HG03565 (cell line): ENCODE measurements around the gene MIR17HG.
A peak's percentile ranks its signal among the peaks of the same experiment; 100 is the strongest.
"Not testable (repeated sequence)": the region's sequence is repeated elsewhere in the genome, so short reads cannot be mapped to it uniquely, and the experiment has no call there.

ENCODE experiments used
- ATAC-seq: cut with Tn5 transposase; IDR thresholded peaks from one replicate; pipeline ENCODE4 v1.9.1; 2021; ENCODE audit warnings: mild to moderate bottlenecking, moderate library complexity; ENCODE audit not compliant: unreplicated experiment

Gene MIR17HG

DNA sequence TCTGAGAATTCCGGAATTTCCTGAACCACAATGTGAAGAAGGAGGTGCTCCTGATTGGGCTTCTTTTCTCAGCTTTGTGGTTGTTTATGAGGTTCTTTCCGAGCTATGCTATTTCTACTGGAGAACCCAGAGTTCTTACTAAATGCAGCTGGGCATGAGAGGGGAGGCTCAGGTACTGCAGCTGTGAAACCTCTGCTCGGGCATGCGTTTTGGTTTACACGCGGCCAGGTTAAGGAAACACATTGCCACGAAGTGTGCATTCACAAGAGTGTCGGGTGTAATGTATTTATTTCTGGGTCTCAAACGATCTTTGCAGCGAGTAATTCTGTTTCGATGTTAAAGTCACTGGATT, 661 bp upstream of the MIR17HG start:
- peak; percentile 7 for ATAC-seq

DNA sequence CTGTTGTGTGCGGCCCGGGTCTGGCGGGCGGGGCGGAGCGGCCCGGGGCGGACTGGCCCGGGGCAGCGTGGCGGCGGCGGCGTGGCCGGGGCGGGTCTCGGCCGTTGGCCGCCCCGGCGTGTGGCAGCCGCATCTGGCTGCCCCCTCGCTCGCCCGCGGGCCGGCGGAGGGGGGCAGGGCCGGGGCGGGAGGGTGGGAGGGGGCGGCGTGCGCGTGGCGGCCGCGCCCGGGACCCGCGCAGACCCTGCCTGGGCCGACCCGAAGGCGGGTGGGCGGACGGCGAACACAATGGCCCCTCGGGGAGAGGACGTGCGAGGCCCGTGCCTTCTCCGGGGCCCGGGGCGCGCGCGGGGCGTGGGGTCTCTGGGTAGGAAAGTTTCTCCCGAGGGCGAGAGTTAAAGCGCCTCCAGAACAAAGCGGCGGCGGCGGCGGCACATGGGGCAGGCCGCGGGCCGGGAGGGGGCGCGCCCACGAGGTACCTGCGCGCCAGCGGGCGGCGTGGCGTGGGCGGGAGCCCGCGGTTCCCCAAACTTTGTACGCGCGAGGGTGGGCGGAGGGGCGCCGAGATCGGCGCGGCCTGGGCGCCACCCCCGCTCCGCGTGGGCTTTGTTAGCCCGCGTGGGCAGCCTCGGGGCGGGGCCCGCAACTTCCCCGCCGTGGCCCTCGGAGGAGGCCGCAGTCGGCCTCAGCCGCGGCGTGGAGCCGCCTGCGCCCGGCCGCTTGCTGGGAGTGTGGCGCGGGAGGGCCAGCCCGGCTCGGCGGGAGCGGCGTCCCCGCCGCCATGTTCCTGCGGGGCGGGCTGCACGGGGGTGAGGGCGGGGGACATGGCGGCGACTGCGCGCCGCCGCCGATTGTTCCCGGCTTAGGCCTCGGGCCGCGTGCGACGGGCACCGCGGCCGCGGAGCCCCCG, 764 bp downstream of the MIR17HG start:
- ATAC-seq: peak; percentile 26

DNA sequence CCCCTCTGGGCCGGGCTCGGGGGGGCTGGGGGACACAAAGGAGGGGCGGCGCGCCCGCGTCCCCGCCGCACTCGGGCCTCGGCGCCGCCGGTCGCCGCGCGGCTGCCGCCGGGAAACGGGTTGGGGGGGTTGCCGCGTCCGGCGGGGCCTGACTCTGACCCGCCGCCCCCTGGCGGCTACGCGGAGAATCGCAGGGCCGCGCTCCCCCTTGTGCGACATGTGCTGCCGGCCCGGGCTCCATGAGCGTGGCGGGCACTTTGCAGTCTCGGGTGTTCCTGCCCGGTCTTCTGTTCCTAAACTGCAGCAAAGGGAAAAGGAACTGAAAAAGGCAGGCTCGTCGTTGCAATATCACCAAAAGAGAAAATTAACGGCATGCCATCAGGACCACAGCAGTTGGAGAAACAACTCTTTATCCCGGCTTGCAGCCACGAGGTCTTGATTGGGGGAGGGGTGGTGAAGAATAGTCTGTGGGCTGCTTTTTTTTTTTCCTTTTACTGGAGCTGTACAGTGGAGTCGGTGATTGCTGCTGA, 1.5 kb downstream of the MIR17HG start:
- peak; percentile 36 for ATAC-seq

DNA sequence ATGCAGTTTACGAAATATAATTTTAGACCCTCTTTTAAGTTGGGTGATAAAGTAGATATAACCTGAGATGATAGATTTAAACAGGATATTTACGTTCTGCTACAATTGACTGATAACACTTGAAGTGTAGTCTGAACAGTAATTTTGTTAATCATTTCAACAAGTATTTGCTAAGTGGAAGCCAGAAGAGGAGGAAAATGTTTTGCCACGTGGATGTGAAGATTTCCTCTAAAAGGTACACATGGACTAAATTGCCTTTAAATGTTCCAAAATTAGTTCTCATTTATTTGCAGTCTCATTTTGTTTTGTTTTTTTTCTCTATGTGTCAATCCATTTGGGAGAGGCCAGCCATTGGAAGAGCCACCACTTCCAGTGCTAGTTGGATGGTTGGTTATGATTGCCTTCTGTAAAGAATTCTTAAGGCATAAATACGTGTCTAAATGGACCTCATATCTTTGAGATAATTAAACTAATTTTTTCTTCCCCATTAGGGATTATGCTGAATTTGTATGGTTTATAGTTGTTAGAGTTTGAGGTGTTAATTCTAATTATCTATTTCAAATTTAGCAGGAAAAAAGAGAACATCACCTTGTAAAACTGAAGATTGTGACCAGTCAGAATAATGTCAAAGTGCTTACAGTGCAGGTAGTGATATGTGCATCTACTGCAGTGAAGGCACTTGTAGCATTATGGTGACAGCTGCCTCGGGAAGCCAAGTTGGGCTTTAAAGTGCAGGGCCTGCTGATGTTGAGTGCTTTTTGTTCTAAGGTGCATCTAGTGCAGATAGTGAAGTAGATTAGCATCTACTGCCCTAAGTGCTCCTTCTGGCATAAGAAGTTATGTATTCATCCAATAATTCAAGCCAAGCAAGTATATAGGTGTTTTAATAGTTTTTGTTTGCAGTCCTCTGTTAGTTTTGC, 2.8 kb downstream of the MIR17HG start:
- ATAC-seq: no peak

DNA sequence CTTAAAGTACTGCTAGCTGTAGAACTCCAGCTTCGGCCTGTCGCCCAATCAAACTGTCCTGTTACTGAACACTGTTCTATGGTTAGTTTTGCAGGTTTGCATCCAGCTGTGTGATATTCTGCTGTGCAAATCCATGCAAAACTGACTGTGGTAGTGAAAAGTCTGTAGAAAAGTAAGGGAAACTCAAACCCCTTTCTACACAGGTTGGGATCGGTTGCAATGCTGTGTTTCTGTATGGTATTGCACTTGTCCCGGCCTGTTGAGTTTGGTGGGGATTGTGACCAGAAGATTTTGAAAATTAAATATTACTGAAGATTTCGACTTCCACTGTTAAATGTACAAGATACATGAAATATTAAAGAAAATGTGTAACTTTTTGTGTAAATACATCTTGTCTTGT, 3.6 kb downstream of the MIR17HG start:
- no peak for ATAC-seq

DNA sequence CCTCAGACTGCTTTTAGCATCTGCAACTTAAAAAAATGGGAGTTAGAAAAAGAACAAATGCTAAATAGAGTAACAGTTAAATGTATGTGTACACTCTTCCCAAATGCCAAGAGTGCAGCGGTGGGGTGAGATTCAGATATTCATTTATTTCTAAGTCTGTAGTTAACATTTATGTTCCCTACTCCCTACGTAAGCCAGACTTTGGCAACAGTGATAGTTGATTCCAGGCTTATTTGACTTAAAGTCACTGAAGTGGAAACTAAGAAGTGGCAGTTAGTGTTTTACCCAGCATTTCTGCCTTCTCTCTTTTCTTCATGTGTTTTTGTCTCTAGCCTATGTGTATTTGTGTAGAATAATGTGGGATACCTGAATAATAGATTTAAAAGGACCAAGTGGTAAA, 4.5 kb downstream of the MIR17HG start:
- ATAC-seq: no peak

DNA sequence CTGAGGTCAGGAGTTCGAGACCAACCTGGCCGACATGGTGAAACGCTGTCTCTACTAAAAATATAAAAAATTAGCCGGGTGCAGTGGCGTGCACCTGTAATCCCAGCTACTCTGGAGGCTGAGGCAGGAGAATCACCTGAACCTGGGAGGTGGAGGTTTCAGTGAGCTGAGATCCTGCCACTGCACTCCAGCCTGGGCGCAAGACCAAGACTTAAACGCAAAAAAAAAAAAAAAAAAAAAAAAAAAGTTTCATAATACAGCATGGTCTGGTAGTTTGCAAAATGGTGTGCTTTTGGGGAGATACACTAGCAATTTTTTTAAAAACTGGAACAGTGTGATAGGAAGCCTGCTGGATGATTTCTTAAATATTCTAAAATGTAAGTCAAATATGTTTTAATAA, 5.4 kb downstream of the MIR17HG start:
- not testable (repeated sequence) for ATAC-seq

DNA sequence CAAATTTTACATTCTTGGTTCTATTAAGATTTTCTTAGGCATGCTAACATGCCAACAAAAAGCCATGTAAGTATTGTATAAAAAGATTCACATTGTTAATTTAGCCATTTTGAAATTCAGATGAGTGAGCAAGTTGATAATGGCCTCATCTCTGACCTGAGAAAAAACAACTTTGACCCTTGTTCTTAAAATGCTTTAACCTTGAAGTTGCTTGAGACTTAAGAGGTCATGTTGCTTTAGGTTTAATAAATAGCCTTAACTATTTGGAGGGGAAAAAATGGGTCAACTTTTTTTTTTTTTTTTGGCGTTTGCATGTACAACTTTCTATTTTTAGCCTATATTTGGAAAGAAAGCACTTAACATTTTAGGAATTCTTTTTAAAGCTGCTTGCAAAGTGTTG, 6.0 kb downstream of the MIR17HG start:
- ATAC-seq: no peak

DNA sequence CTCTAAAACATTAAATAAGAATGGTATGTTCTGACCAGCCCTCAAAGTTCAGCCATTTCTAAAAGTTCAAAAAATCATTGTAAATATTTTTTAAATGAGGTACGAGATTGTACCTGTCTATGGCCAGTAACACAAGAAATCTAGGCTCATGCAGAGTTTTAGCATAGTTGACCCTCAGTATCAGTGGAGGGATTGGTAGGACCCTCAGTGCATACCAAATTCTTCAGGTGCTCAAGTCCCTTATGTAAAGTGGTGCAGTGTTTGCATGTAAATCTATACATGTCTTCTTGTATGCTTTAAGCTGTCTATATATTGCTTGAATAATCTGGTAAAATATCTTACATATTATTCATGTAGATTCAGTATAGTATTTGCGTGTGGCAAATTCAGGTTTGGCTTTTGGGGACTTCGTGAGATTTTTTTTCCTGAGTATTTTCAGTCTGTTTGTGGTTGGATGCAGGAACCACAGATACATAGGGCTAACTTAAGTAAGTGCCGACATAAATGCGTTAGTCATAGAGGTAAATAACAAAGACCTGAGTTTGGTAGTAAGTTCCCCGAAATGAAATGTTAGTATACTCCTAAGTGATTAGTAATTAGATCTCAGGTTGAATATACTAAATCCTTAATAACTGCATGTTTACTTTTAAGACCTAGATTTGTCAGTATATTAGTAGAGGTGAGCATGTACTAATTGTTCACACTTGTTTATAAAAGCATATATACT, 7.8 kb downstream of the MIR17HG start:
- ATAC-seq: no peak

DNA sequence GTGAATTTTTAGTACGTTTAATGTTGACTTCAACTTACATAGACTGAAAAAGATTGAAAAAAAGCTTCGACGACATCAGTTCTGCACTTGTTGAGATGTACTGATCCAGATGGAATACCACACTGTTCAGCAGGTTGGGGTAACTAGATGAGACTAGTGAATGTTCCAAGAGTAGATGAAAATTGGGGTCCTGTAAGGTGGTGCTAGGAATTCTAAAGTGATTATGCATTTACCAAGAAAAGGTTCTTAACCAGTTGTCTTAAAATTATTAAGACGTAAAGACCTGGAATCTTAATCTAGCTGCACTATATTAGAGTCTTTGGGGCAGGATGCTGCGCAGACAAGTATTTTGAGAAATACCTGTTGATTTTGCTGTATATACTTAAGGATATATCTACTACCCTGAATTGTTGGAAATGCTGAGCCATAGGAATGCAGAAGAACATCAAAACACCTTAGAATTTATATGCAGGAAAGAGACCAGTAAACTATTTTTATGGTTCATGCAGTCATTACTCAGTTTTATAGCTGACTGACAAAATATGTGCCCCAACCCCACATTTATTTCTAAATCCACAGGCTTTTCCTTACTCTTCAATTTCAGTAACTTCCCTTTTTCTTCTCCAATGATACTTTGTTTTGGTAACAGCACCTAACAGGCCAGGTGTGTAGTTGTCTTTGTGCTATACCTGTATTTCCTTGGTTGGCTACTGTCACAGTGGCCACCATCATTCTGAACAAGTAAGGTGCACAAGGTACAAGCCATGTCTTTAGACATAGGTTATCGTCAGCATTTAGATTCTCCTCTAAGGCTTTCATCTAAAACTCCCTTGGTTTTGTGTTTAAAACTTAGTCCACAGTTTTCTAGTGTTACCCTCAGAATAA, 8.6 kb downstream of the MIR17HG start:
- ATAC-seq: no peak

DNA sequence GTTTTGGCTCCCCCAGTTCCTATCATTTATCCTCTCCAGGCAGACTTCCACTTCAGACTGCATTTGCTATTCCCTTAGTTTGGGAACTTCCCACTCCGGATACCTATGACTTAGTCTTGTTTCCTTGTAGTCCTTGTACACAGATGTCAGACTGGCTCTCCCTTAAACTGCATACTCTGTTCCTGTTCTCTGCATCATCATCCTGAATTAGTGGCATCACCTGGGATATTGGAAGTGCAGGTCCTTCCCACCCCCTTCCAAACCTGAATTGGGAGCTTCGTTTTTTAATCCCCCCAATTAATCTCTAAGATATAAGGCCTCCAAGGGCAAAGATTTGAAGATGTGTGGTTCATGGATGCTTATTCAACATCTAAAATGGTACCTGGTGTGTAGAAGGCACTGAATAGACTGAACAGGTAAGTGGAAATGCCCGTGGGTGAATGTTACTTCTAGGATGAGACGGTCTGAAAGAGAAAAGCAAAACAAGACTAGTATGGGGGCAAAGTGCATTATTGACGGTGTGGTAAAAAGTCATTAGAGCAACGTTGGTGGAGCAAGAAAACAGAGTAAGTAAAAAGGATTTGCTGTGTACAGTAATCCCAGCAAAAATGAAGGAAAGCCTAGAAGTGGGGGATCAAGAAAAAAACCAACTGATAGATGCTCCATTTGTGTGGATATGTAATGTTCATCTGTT, 9.6 kb downstream of the MIR17HG start:
- no peak for ATAC-seq

DNA sequence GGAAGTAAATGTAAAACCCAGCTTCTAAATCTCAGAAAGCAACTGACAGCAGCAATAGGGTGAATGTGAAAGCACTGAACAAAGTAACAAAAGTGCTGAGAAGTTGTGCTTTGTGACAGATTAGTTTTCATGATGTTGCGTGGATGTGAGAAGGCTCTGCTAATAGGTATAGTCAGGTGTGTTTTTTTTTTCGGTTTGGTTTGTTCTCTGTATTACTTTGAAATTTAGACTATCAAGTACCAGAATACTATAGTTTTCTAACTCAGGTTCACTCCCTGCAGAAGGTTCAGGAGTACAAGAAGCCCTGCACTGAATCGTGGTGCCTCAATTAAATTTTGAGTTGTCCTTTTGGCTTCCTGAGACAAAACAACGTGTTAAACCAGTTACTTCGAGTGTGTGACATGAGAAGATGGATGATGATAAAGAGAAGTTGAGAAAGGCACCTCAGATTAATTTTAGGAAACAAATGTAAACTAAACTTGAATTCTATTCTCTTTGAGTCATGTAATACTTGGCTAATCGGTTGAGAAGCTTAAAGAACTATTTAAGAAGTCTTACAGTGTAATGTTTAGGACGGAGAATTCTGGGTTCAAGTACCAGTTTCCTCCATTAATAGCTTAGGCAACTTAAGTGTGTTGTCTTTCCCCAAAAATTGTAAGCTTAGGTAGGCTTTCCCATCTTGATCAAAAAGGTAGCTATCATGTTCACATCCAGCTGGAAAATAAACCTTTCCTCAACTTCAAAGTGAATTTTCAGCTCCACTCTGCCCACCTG, 10.3 kb downstream of the MIR17HG start:
- no peak for ATAC-seq

DNA sequence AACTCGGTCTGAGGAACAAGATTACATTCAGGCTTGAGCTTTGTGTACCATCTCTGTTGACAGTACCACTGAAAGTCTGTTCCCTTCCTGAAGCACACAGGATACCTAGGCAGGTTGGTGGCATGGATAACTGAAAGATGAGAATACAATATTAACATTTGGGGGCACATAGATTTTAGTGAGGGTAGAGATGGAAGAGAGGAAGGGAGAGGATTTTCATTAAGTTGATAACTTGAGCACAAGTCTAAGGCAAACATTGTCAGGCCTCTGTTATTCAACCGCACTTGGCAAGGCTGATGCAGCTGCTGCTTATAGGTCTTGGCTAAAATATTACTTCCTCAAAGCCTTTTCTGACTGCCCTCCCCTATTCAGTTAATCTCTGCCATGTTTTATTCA, 10.9 kb downstream of the MIR17HG start:
- ATAC-seq: no peak

DNA sequence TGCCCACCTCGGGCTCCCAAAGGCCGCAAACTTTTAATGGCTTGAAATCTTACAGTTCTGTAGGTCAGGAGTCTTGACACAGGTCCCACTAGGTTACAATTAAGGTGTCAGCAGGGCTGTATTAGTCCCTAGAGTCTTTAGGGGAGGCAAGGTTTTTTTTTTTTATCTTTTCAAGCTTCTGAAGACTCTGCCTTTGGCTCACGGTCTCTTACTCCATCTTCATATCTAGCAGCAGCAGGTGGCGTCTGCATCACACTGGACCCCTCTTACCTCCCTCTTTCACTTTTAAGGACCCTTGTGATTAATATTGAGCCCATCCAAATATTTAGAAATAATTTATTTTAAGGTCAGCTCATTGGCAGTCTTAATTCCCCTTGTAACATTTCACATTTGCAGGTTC, 11.6 kb downstream of the MIR17HG start:
- ATAC-seq: no peak

DNA sequence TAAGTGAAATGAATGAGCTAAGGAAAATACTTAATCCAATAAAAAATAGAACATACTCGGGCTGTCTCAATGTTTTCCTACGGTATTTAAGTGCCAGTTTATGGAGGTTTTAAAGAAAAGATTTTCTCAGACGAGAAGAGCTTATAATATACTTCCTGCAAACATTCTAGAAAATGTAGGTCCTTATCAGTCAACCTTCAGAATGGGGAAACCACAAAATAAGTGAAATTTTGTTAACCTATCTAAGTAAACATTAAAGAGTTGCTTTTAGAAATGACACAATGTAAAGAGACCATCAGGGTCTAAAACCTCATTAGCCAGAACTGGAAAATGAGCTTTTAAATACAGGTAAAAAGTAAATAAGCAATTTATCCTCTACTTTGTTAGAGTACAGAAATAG, 12.1 kb downstream of the MIR17HG start:
- no peak for ATAC-seq

DNA sequence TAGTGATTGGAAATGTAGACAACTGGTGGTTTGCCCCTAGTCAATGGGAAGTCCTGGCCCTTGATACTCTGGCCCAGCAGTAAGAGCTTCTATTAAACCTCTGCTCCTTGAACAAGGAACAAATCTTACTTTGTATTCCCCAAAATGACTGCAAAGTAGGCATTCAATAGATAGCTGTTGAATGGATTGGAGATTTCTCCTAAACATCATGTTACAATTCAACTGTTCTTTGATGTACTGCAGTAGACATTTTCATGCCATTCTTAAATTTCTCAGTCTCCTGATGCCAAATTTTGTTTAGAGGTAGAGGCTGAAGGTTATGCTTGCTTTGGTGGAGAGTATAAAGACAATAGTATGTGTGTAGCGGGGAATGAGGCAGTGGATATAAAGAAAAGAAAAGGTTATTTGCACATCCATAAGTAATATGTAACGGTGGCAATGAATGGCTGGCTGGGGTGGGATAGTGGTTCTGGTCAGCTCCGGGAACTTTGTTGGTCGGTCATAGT, 12.8 kb downstream of the MIR17HG start:
- ATAC-seq: no peak

DNA sequence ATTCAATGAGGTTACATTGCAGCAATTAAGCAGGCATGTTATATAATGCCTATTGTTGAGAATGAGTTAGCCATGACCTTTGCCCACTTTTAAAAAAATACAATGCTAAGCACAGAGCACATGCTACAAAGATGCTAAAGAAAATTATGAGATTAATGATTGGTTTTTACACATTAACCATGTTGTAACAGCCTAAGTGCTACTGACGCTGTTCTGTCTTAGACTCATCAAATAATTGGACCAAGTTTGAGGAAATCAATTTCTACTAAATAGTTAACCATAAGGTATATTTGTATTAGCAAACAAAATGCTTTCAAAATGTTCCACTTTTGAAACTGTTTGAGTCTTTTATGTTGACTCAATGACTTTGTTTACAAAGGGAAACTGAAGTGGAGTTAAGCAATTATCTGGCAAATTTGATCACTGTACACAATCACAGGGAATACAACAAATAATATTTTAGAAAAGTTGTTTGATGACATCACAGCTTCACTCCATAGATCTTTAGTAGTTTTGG, 14.3 kb downstream of the MIR17HG start:
- ATAC-seq: no peak

DNA sequence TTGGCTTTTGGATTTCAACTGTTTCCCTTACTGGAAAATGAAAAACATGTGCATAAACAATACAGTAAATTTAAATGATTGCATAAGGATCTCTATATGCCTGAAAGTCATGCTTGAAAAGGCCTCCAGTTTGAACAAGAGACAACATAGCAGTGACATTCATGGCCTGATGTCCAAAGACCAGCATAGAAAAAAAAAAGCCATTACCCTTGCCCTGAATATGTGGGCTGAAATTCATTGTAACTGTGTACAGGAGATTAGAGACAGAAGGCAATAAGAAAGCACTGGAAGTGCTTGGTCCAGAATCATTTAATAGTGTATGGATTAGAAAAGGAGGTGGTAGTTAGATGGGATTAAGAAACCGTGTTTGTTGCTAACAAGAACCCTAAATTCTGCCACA, 15.4 kb downstream of the MIR17HG start:
- ATAC-seq: no peak
